HG02938 (cell line): Measurements from ENCODE around the gene CPNE2.
"Not testable (repeated sequence)": the region's sequence is repeated elsewhere in the genome, so short reads cannot be mapped to it uniquely, and the experiment has no call there.

ENCODE experiments used
- ATAC-seq: cut with Tn5 transposase; IDR thresholded peaks from one replicate; pipeline ENCODE4 v1.9.1; 2021; ENCODE audit warnings: mild to moderate bottlenecking, moderate library complexity; ENCODE audit not compliant: unreplicated experiment

CPNE2 gene

GRCh38 chr16:57096793-57097192 lies 4.4 kb downstream of the CPNE2 start:
- ATAC-seq, result no peak

DNA sequence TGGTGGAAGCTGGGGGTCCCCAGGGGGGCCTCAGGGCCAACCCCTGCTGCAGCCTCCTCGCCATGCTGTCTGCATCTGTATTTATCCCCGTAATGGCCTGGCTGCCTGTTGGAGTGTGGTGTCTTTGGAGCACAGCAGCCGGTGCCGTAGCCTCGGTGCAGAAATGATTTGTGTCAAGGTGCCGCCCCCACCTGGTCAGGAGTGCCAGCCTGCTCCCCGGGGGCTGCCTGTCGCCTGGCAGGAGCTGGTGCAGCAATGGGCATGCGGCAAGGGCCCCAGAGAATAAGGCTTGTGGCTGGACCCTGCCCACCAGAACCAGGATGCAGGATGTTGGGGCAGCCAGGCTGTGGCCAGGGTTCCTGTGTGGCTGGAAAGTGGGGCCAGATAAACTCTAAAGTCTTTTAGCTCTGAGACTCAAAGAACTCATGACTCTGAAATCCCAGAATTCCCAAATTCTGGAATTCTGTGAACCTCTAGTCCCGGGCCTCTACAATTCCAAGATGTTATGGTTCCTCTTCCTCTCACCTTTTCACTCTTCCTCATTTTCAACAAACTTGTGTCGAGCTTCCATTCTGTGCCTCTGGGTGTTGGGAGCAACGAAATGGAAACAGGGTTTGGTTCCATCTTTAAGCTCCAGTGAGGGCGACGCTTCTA lies 5.9 kb downstream of the CPNE2 start:
- ATAC-seq, result no peak

- ATAC-seq, result not testable (repeated sequence)
These were observed 7.6 kb downstream of the CPNE2 start for GRCh38 chr16:57099965-57100364.

DNA sequence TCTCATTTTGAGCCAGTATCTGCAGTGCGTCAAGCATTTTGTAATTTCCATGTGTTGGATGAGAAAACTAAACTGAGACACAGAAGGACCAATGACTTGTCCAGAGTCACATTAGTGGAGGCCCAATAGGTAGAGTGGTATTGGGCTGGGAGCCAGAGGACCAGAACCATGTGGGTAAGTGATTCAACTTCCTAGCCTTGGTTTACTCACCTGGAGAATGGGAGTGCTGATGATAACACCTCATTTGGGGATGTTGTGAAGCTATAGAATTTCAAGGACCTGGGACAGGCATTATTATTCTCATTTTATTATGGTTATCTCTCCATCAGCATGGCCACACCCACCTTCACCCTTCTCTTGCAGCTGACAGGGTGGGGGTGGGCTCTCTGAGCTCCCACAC lies 8.1 kb downstream of the CPNE2 start:
- no peak for ATAC-seq

GRCh38 chr16:57102888-57103851 lies 10.8 kb downstream of the CPNE2 start:
- ATAC-seq, result no peak

GRCh38 chr16:57104706-57105105 lies 12.3 kb downstream of the CPNE2 start:
- no peak for ATAC-seq

GRCh38 chr16:57105184-57105583 lies 12.8 kb downstream of the CPNE2 start:
- ATAC-seq, result no peak

- no peak for ATAC-seq
These were observed 14.4 kb downstream of the CPNE2 start for GRCh38 chr16:57106767-57107166.

DNA sequence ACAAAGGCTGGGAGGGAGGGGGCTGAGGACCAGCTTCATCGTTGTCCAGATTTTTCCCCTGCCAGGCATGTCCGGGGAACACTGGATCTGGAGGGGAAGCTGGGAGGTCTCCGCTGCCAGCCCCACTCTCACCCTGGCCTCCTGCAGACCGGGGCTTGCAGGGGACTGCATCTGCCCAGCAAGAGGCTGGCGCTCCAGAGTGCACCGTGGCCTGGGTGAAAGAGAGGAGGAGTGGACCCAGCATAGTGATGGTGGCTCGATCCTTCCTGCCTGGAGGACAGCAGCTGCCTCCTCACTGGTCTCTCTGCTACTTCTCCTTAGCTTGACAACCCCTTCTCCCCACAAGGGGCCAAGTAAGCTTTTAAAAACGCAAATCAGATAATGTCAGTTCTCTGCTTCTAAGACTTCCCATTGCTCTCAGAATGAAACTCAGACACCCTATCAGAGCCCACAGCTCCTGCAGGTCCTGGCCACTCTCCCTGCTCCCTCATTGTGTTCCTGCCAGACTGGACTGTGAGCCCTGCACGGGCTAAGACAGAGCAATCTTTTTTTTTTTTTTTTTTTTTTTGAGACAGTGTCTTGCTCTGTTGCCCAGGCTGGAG lies 15.0 kb downstream of the CPNE2 start:
- ATAC-seq, result no peak

GRCh38 chr16:57108432-57108831 lies 16.0 kb downstream of the CPNE2 start:
- ATAC-seq, result no peak

GRCh38 chr16:57109259-57110105 lies 17.1 kb downstream of the CPNE2 start:
- ATAC-seq, result not testable (repeated sequence)

DNA sequence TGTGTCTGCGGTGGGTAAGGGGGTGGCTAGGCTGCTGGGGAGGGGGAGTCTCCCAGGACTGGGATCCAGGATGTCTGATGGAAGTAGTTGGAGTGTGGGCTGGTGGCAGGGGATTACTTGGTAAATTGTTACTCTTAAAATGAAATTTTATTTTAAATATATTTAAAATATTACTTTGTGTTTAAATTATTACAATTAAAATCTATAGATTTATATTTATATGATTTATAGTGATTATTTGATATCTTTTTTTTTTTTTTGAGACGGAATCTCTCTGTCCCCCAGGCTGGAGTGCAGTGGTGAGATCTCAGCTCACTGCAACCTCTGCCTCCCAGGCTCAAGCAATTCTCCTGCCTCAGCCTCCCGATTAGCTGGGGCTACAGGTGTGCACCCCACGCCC lies 18.6 kb downstream of the CPNE2 start:
- ATAC-seq, result no peak

DNA sequence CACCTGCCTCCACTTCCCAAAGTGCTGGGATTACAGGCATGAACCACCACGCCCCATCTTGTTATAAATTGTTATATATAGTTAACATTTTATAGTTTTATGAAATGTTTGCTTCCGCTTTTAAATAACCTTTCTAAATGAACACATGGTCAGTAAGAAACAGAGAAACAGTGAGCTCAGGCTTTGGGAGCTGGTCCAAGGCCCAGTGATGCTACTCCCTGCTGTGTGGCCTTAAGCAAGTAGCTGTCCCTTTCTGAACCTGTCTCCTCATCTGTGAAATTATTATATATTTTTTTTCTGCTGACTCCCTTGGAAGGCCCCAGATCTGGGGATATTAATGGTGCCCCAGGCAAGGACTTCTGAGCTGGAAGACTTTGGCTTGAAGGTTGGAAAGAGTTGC lies 19.0 kb downstream of the CPNE2 start:
- no peak for ATAC-seq

GRCh38 chr16:57112403-57113041 lies 20.1 kb downstream of the CPNE2 start:
- no peak for ATAC-seq

DNA sequence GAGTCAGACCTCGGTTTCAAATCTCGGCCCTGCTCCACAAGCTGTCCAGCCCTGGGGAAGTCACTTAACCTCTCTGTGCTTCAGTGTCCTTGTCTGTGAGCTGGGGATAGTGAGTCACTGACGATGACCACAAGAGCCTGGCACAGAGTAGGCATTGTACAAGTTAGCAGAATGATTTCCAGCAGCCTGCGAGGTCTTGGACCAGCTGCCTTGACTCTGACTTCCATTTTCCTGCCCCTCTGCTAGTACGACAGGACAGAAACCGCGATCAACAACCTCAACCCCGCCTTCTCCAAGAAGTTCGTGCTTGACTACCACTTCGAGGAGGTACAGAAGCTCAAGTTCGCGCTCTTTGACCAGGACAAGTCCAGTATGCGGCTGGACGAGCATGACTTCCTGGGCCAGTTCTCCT lies 20.7 kb downstream of the CPNE2 start:
- no peak for ATAC-seq

DNA sequence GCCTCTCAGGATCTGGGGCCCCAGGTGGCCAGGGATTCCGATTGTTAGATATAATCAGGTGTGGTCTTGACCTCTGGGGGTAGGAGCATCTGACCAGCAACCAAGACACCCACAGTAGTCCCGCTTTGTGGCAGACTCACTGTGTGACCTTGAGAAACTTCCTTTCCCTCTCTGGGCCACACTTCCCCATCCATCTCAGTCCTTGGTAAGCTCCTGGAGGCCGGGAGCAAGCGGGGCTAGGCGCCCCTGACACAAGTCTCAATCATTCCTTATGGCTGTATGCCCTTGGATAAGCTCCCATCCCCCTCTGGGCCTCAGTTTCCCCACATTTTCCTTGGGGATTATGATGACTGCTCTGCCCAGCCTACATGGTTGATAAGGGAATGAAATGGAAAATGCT lies 21.3 kb downstream of the CPNE2 start:
- no peak for ATAC-seq

DNA sequence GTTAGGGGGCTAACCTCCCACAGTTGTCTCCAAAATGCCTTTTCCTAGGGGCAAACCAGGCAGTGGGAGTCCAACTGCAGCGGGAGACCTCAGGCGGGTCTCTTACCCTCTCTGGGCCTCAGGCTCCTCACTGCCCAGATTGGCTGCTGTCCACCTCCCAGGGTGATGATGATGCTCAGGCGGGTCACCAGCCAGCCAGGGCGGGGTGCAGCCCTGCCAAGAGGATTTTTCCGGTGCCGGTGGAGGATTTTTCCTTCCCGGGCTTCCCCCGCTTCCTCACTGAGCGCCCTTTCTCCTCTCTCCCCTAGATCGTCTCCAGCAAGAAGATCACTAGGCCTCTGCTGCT lies 22.8 kb downstream of the CPNE2 start:
- no peak for ATAC-seq

DNA sequence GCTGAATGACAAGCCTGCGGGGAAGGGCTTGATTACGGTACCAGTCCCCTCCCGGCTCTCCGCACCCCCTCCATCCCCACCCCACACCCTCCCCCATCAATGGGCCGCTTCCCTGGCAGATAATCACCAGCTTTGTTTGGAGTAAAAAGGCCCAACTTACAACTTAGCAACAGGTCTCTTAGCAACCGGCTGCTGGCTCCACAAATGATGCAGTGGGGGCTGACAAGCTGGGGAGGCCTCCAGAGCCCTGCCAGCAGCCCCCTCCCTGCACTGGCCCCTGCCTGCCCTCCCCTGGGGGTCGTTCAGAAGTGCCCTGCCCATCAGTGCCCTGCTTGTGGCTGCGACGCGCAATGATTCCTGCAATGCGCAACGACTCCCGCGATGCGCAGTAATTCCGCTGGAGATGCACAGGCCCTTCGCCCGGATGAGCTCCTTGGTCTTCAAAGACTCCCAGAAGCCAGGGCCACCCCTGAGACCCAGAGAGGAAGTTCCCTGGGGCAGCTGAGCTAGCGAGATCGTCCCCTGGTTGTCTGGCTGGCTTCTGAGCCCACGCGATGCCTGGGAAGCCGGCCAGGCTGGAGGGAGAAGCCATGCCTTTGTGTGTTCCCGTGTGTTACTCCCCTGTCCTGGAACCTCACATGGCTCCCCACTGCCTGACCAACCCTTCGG lies 23.3 kb downstream of the CPNE2 start:
- ATAC-seq, result no peak

DNA sequence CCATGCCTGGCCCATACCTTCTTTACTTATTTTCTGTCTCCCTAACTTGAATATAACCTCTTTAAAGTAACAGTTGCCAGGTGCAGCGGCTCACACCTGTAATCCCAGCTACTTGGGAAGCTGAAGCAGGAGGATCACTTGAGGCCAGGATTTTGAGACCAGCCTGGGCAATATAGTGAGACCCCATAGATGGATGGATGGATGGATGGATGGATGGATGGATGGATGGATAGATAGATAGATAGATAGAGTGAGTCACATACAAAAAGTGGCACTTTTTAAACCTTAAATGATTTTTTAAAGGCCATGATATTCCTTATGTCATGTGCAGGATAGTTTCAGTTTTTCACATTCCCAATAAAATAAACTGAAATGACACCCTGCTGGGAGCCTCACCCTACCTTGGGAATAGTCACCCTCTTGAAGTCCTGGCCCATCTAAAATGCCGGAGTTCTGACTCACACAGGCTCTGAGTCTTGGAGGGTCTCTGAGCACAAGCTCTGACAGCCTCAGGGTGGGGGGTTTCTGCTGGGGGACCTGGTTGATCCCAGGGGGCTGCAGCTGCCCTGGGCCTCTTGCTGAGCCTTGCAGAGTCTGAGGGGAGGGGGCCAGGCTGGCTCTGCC lies 26.2 kb downstream of the CPNE2 start:
- no peak for ATAC-seq
